ENCODE measurements around the gene SLC13A4. TPM values are rescaled to one million over a fixed set of nuclear protein-coding genes. Genes with fewer than 3 reads are reported as not detected.

SLC13A4 gene
- total RNA-seq, 4 donors from 2014 or later: 0.23 to 1.1 (median 0.49) TPM

DNA sequence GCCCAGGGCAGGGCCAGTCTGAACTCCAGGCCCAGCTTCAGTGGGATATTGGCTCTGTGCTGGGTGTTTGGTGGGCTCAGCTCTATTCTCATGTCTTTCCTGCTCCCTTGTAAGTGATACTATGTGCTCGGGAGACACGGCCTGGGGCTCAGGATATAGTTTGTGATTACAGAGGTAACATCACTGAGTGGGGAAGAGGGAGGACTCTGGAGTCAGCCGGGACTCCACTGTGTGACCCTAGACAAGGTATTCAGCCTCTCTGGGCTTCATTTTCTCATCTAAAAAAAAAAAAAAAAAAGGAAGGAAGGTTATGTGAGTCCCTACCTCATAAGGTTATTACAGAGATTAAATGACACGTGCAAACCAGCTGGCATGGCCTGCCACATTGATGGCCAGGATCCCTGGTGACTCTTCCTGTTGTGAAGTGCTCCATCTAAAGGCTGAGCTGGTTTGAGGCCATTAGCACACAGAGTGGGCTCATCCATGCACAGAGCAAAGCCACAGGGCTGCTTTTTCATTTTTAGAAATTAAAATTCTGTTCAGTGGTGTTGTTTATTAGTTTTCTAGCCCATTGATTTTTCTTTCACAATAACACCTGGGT lies 15.7 kb downstream of the SLC13A4 start:
- WGBS, 2 donors: 46 to 66% methylated on average over 4 of the region's 4 CpGs
- DNase-seq (ENCODE audit: low spot score in 2 of 2): no peak

DNA sequence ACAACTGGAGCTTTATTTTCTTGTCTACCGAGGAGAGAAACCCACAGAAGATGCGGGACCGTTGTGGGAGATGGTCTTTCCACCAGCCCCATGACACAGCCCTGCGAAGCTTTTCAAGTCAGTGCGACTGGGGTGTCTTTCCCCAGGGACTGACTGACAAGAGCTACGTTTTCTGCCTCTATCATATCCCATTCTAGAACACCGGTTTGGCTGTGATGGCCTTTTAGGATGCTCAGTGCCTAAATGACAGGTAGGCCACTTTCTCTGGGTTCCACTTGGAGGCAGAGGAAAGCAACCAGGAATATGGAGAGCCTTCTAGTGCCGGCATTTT lies 16.9 kb downstream of the SLC13A4 start:
- no peak for DNase-seq (ENCODE audit: low spot score in 2 of 2)

More for the DNA sequence above, 15.7 kb downstream of the SLC13A4 start:
- intact Hi-C loops (cut with DNase I; ENCODE audit: low total_unique reads): no loop called here
- no peak overlapping the region for H3K4me3 ChIP-seq (ENCODE audit: low read depth, poor library complexity, severe bottlenecking)
- TF ChIP-seq, protein P1, sequence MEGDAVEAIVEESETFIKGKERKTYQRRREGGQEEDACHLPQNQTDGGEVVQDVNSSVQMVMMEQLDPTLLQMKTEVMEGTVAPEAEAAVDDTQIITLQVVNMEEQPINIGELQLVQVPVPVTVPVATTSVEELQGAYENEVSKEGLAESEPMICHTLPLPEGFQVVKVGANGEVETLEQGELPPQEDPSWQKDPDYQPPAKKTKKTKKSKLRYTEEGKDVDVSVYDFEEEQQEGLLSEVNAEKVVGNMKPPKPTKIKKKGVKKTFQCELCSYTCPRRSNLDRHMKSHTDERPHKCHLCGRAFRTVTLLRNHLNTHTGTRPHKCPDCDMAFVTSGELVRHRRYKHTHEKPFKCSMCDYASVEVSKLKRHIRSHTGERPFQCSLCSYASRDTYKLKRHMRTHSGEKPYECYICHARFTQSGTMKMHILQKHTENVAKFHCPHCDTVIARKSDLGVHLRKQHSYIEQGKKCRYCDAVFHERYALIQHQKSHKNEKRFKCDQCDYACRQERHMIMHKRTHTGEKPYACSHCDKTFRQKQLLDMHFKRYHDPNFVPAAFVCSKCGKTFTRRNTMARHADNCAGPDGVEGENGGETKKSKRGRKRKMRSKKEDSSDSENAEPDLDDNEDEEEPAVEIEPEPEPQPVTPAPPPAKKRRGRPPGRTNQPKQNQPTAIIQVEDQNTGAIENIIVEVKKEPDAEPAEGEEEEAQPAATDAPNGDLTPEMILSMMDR (IDR thresholded peaks at IDR 0.05): no peak
- TF ChIP-seq POLR2A (IDR thresholded peaks at IDR 0.05): no peak

DNA sequence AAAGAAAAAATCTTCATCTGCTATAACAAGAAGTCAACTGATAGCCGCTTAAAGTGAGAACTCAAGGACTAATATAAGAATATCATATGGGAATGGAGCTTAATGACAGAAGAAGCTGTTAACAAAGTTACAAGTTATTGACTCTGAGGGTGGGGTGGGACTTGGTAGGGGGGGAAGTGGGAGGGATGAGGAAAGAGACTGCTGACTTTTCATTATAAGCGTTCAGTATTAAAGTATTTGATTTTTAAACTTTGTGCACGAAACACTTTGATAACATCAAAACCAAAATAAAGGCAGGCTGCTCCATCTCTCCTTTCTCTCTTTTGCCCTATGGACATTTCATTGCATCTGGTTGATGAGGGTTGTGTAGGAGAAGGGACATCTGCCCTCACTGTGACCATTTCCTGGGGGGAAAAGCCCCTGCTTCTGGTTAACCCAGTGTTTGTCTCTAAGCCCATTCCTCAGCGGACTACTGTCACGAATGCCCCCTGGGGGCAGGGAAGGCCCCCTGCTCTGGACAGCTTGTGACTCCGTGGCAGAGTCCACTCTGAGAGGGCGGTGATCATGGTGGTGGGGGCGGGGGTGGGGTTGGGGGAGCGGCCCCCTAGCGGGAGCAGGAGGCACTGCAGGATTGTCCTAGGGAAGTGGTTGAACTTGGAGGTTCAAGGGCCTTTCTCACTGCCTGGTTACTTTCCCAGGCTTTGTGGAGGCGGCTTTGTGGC lies 17.4 kb downstream of the SLC13A4 start:
- TF ChIP-seq, protein P1 (IDR thresholded peaks at IDR 0.05): no peak
- TF ChIP-seq POLR2A (IDR thresholded peaks at IDR 0.05): no peak
- no peak overlapping the region for H3K4me3 ChIP-seq (ENCODE audit: low read depth, poor library complexity, severe bottlenecking)
- DNase-seq (ENCODE audit: low spot score in 2 of 2): no peak
- 38 to 44% methylated on average over 11 of the region's 11 CpGs for WGBS, 2 donors
- intact Hi-C loops (cut with DNase I; ENCODE audit: low total_unique reads): no loop called here

More for the DNA sequence above, 16.9 kb downstream of the SLC13A4 start:
- intact Hi-C loops (cut with DNase I; ENCODE audit: low total_unique reads): no loop called here
- H3K4me3 ChIP-seq (ENCODE audit: low read depth, poor library complexity, severe bottlenecking): no peak overlapping the region
- TF ChIP-seq POLR2A (IDR thresholded peaks at IDR 0.05): no peak
- TF ChIP-seq, protein P1 (IDR thresholded peaks at IDR 0.05): no peak
- 59 to 64% methylated on average over 8 of the region's 8 CpGs for whole genome bisulfite sequencing, 2 donors

DNA sequence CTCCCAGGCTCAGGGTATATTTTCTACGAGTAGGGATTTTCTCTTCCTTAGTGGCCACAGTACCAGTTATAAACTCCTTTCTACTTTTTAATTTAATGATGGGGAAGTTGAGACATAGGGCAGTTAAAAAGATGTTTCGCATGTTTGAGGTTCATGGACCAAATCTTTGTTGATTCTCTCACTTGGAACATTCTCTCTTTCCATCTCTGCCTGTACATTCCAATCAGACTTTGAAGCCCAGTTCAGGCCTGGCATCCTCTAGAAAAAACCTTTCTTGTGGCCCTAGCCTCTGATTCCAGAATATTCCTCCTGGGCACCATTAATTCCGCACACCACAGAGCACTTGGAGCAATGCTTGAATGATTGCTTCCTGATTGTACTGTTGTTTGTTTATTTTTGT lies 18.5 kb downstream of the SLC13A4 start:
- H3K4me3 ChIP-seq (ENCODE audit: low read depth, poor library complexity, severe bottlenecking): no peak overlapping the region
- TF ChIP-seq, protein P1 (IDR thresholded peaks at IDR 0.05): no peak
- TF ChIP-seq POLR2A (IDR thresholded peaks at IDR 0.05): no peak
- intact Hi-C loops (cut with DNase I; ENCODE audit: low total_unique reads): no loop called here
- 85 to 89% methylated on average over 3 of the region's 3 CpGs for WGBS, 2 donors
- no peak for DNase-seq (ENCODE audit: low spot score in 2 of 2)

DNA sequence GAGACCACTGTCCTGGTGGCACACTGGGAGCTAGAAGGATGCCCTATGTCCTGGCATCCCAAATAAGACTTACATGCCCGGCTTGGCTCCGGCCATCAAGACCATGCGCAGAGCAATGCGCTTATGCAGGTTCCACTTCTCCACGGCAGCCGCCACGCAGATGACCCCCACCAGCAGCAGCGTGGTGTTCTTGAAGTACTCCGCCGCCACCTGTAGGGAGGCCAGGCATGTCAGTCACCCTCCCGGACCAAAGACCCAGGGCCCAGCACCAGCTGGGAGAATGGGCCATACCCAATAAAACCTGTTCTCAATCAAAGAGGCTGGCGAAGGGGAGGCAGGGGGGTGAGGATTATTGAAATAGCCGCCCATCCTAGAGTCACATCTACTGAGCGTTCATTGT lies 19.9 kb downstream of the SLC13A4 start:
- intact Hi-C loops (cut with DNase I; ENCODE audit: low total_unique reads): no loop called here
- 93 to 94% methylated on average over 6 to 14 of the region's 14 CpGs for WGBS, 2 donors
- DNase-seq (ENCODE audit: low spot score in 2 of 2): no peak
- TF ChIP-seq, protein P1 (IDR thresholded peaks at IDR 0.05): no peak
- no peak for TF ChIP-seq POLR2A (IDR thresholded peaks at IDR 0.05)
- H3K4me3 ChIP-seq (ENCODE audit: low read depth, poor library complexity, severe bottlenecking): no peak overlapping the region

Data from lower leg skin (tissue), 4 donors.